RWPE2 (cell line): Measurements from ENCODE around the gene CDH12.
A peak's percentile ranks its signal among the peaks of the same experiment; 100 is the strongest.

Experiments used
- ATAC-seq: fragments of 200-7000 bp; cut with Tn5 transposase; 3 replicates; pipeline ENCODE4 v1.9.1; 2021; ENCODE audit warnings: low read depth
- DNase-seq: peaks from one replicate; pipeline ENCODE4 v3.0.0-alpha.2; 2020; ENCODE audit warnings: low spot score
- H3K27ac ChIP-seq: fragments of 450-650 bp; 2 replicates; pipeline ENCODE4 v1.5.1; 2017; ENCODE audit warnings: mild to moderate bottlenecking; ENCODE audit not compliant: poor library complexity, severe bottlenecking
- H3K27me3 ChIP-seq: fragments of 250-450 bp; sonication (Bioruptor Pico); 2 replicates; pipeline ENCODE4 v1.5.1; 2021; ENCODE audit warnings: mild to moderate bottlenecking, moderate library complexity; ENCODE audit not compliant: insufficient read depth, poor library complexity, severe bottlenecking
- H3K36me3 ChIP-seq: fragments of 250-450 bp; sonication (Bioruptor Pico); 2 replicates; pipeline ENCODE4 v1.5.1; 2020; ENCODE audit warnings: low read depth, mild to moderate bottlenecking, moderate library complexity
- H3K4me1 ChIP-seq: fragments of 250-450 bp; sonication (Bioruptor Pico); 2 replicates; pipeline ENCODE4 v1.5.1; 2021; ENCODE audit warnings: mild to moderate bottlenecking, moderate library complexity; ENCODE audit not compliant: insufficient read depth, poor library complexity, severe bottlenecking
- H3K4me3 ChIP-seq: fragments of 250-450 bp; sonication (Bioruptor Pico); 2 replicates; pipeline ENCODE4 v1.5.1; 2021; ENCODE audit warnings: mild to moderate bottlenecking, moderate library complexity; ENCODE audit not compliant: severe bottlenecking
- H3K9me3 ChIP-seq: fragments of 250-450 bp; sonication (Bioruptor Pico); 2 replicates; pipeline ENCODE4 v1.5.1; 2021; ENCODE audit warnings: mild to moderate bottlenecking, moderate library complexity; ENCODE audit not compliant: severe bottlenecking
- CTCF ChIP-seq: fragments of 450-650 bp; IDR thresholded peaks from one replicate; pipeline ENCODE4 v1.5.1; 2017; ENCODE audit warnings: mild to moderate bottlenecking, moderate library complexity; ENCODE audit not compliant: poor library complexity, severe bottlenecking

Gene CDH12

DNA sequence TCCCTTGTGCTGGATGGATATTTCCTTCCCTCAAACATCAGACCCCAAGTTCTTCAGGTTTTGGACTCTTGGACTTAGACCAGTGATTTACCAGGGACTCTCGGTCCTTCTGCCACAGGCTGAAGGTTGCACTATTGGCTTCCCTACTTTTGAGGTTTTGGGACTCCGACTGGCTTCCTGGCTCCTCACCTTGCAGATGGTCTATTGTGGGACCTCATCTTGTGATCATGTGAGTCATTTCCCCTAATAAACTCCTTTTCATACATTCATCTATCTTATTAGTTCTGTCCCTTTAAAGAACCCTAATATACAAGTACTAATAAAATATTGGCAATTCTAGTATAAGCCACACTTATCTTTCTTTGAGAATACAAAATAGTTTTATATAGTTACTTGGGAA is 1078.9 kb downstream of the CDH12 start:
- H3K36me3 ChIP-seq = no peaks in the 10 kb centered on the region
- no peak for TF ChIP-seq CTCF
- no peaks in the 10 kb centered on the region for H3K27me3 ChIP-seq
- no peak overlapping the region for H3K4me3 ChIP-seq
- DNase-seq = no peak
- H3K9me3 ChIP-seq = no peaks in the 10 kb centered on the region
- peak overlapping the region; percentile 38 for H3K27ac ChIP-seq
- peaks cover 19% of the 10 kb centered on the region for H3K4me1 ChIP-seq
- ATAC-seq = no peak

GRCh38 chr5:21773456-21773855 is 1079.7 kb downstream of the CDH12 start:
- Histone ChIP-seq H3K4me3 (no peak overlapping the region), H3K27me3 (no peaks in the 10 kb centered on the region), H3K36me3 (no peaks in the 10 kb centered on the region; the same call in 1 of the 2 replicates), H3K27ac (peak overlapping the region; percentile 38), H3K9me3 (no peaks in the 10 kb centered on the region), H3K4me1 (peaks cover 19% of the 10 kb centered on the region)
- DNase-seq (no peak), ATAC-seq (no peak)
- TF ChIP-seq CTCF = no peak

- peaks cover 5% of the 10 kb centered on the region for H3K27me3 ChIP-seq
- no peak overlapping the region for H3K4me3 ChIP-seq
- no peaks in the 10 kb centered on the region for H3K4me1 ChIP-seq
- H3K27ac ChIP-seq = no peak overlapping the region
- peaks cover 2% of the 10 kb centered on the region for H3K9me3 ChIP-seq
- ATAC-seq (no peak), DNase-seq (no peak)
- H3K36me3 ChIP-seq = no peaks in the 10 kb centered on the region; the same call in 1 of the 2 replicates
- TF ChIP-seq CTCF = no peak
Measured at GRCh38 chr5:21765406-21765805, 1087.7 kb downstream of the CDH12 start.

GRCh38 chr5:21739096-21739495 is 1114.0 kb downstream of the CDH12 start:
- Histone ChIP-seq H3K4me1 (no peaks in the 10 kb centered on the region), H3K27ac (no peak overlapping the region), H3K4me3 (no peak overlapping the region), H3K36me3 (no peaks in the 10 kb centered on the region), H3K9me3 (no peaks in the 10 kb centered on the region), H3K27me3 (peaks cover 3% of the 10 kb centered on the region)
- TF ChIP-seq CTCF = no peak
- ATAC-seq = no peak
- no peak for DNase-seq

- Histone ChIP-seq H3K9me3 (no peaks in the 10 kb centered on the region), H3K4me1 (no peaks in the 10 kb centered on the region), H3K27me3 (peaks cover 2% of the 10 kb centered on the region), H3K36me3 (no peaks in the 10 kb centered on the region), H3K4me3 (no peak overlapping the region), H3K27ac (no peak overlapping the region)
- no peak for ATAC-seq
- no peak for TF ChIP-seq CTCF
- no peak for DNase-seq
Measured at GRCh38 chr5:21723500-21723899, 1129.6 kb downstream of the CDH12 start.
